Measurements from ENCODE around the gene PTH2.
"Not testable (repeated sequence)": the region's sequence is repeated elsewhere in the genome, so short reads cannot be mapped to it uniquely, and the experiment has no call there.

The PTH2 gene

DNA sequence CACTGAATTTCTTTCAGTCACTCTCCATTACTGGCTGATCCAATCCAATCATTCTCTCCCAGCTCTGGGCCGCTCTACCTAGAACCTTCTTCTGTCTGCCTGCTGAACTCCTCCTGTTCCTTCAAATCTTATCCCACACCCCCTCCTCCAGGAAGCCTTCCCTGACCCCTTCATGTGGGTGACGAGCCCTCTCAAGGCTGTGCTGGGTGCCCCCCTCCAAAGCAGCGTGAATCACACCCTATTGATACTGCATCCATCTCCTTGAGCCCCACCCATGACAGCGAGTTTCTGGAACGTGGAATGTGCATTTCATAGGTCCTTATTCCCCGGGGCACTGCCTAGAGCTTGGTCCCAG is 25.2 kb upstream of the PTH2 start:
- TF ChIP-seq, protein P1, sequence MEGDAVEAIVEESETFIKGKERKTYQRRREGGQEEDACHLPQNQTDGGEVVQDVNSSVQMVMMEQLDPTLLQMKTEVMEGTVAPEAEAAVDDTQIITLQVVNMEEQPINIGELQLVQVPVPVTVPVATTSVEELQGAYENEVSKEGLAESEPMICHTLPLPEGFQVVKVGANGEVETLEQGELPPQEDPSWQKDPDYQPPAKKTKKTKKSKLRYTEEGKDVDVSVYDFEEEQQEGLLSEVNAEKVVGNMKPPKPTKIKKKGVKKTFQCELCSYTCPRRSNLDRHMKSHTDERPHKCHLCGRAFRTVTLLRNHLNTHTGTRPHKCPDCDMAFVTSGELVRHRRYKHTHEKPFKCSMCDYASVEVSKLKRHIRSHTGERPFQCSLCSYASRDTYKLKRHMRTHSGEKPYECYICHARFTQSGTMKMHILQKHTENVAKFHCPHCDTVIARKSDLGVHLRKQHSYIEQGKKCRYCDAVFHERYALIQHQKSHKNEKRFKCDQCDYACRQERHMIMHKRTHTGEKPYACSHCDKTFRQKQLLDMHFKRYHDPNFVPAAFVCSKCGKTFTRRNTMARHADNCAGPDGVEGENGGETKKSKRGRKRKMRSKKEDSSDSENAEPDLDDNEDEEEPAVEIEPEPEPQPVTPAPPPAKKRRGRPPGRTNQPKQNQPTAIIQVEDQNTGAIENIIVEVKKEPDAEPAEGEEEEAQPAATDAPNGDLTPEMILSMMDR (IDR thresholded peaks at IDR 0.05; ENCODE audit: borderline replicate concordance, control extremely low read depth, extremely low read depth, insufficient read depth, missing control alignments): no peak
- DNase-seq (ENCODE audit: low spot score): no peak
- in situ Hi-C loops (cut with MboI; ENCODE audit: low sequenced_read_pairs, unreplicated experiment): loop anchor here (25.0 kb wide), 1 partner anchor 186 kb away; no protein-coding TSS in a partner anchor

DNA sequence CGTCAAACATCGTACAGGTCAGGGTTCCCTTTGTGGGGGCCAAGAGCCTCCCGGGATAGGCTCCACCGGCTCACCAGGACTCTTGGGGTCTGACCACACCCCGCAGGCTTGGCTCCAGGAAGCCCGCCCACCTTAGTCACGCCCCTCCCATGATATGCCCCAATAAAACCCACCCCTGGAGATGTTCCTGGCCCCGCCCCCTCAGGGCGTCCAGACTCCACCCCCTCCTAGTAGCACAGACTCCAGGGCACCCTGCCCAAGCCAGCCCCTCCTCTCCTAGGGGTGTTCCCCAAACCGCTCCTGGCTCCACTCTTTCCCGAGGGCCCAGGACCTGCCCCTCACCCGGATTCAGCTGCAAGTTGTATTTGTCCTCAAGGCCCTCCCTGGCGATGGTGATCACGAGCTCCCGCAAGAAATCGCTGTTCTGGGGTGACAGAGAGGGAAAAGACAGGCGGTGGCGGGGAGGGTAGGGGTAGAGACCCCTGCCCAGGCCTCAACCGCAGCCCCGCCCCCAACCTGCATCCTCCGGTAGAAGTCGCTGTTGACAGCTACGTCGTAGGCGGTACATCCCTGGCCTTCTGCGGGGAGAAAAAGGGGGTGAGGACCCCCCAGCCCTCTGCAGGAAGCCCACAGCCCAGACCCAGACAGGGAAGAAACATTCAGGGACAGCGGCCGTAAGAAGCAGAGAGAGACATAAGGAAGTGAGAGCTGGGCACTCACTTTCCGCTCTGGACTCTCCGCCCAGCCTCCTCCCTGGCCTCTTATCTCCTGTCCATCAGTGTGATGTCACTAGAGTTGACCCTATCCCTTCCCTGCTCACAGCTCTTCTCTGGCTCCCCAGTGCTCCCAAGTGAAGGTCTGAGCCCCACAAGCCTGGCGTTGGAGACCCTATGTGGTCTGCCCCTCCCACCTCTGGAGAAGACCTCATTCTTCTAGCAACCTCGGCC is 24.5 kb upstream of the PTH2 start:
- TF ChIP-seq, protein P1 (IDR thresholded peaks at IDR 0.05; ENCODE audit: borderline replicate concordance, control extremely low read depth, extremely low read depth, insufficient read depth, missing control alignments): no peak
- in situ Hi-C loops (cut with MboI; ENCODE audit: low sequenced_read_pairs, unreplicated experiment): loop anchor here (25.0 kb wide), 1 partner anchor 185 kb away; no protein-coding TSS in a partner anchor
- no peak for DNase-seq (ENCODE audit: low spot score)

DNA sequence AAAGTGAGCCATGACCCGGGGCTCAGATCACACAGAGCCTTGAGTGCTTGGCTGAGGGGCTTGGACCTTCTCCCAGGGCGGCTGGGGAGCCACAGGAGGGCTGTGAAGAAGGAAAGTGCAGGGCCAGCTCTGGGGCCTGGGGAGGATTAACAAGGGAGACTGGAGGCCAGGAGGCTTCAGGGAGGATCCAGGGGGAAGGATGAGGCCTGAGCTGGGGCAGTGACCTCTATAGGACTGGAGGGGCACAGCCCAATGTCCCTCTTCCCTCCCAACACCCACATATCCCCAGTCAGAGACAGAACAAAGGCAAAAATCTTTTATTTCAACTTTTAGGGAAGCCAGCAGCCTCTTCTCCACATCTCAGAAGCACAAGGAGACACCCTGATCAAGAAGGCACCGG is 22.8 kb upstream of the PTH2 start:
- in situ Hi-C loops (cut with MboI; ENCODE audit: low sequenced_read_pairs, unreplicated experiment): loop anchor here (25.0 kb wide), 1 partner anchor 184 kb away; no protein-coding TSS in a partner anchor
- DNase-seq (ENCODE audit: low spot score): no peak
- TF ChIP-seq, protein P1 (IDR thresholded peaks at IDR 0.05; ENCODE audit: borderline replicate concordance, control extremely low read depth, extremely low read depth, insufficient read depth, missing control alignments): no peak

DNA sequence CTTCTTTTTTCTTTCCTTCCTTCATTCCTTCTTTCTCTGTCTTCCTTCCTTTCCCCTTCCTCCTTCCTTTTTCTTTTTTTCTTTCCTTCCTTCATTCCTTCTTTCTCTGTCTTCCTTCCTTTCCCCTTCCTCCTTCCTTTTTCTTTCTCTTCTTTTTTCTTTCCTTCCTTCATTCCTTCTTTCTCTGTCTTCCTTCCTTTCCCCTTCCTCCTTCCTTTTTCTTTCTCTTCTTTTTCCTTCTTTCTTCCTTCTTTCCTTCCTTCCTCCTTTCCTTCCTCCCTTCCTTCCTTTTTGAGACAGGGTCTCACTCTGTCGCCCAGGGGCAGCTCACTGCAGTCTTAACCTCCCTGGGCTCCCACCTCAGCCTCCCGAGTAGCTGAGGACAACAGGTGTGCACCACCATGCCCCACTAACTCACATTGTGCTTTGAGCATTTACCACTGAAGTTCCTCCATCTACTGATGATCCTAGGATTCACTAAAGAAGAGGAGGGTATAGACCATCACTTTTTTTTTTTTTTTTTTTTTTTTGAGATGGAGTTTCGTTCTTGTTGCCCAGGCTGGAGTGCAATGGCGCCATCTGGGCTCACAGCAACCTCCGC is 21.0 kb upstream of the PTH2 start:
- in situ Hi-C loops (cut with MboI; ENCODE audit: low sequenced_read_pairs, unreplicated experiment): loop anchor here (25.0 kb wide), 1 partner anchor 182 kb away; no protein-coding TSS in a partner anchor

DNA sequence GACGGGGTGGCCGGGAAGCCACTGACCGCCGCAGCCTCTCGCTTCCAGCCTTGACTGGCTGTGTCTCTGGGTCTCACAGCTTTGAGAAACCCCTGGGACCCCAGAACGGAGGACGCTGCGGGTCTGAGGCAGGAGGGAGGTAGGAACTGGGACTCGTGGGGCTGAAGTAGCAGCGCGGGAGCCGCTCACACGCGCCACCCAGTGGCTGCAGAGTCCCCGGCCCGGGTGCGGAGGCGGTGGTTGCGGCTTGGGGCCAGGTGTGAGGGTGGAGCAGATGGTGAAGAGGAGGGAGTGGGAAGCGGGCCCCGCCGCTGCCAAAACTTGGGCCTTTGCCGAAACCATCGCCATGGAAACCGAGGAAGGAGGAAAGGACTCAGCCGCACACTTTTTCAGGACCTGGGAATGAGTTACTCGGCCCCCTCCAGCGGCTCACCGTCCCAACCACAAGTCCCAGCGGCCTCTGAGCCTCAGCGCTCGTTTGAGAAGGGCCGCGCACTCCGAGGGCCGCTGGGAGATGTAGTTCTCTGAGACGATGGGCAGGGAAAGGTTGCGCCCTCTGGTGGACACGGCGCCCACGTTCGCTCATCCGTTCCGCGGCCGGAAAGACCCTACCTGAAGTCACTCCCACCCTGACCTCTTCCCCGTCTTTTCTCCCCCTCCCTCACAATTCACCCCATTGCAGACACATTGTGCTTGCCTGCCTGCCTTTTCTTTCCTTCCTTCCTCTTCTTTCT is 20.3 kb upstream of the PTH2 start:
- TF ChIP-seq, protein P1 (IDR thresholded peaks at IDR 0.05; ENCODE audit: borderline replicate concordance, control extremely low read depth, extremely low read depth, insufficient read depth, missing control alignments): peak; percentile 98
- in situ Hi-C loops (cut with MboI; ENCODE audit: low sequenced_read_pairs, unreplicated experiment): loop anchor here (25.0 kb wide), 1 partner anchor 181 kb away; no protein-coding TSS in a partner anchor
- DNase-seq (ENCODE audit: low spot score): peak; percentile 92

More for the DNA sequence above, 21.0 kb upstream of the PTH2 start:
- not testable (repeated sequence) for DNase-seq (ENCODE audit: low spot score)

DNA sequence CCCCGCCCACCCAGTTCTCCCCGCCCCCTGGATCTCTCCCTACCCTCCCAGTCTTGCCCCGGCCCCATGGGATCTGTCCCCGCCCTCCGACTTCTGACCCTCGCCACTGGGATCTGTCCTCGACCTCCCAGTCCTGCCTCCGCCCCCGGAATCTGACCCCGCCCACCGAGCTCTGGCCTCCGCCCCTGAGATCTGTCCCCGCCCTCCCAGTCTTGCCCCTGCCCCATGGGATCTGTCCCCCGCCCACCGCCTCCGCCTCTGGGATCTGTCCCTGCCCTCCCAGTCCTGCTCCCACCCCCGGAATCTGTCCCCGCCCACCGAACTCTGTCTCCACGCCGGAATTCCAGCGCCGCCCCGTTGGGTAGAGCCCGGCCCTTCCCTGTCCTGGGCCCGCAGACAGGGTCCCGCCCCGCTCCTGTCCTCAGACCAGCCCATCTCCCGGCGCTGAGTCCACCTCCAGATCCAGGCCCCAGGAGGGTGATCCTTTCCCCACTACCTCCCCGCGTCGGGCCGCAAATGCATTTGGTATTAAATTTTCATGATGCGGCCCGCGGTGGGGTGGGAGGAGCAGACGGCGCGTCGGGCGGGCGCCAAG is 19.6 kb upstream of the PTH2 start:
- in situ Hi-C loops (cut with MboI; ENCODE audit: low sequenced_read_pairs, unreplicated experiment): loop anchor here (25.0 kb wide), 1 partner anchor 181 kb away; no protein-coding TSS in a partner anchor
- TF ChIP-seq, protein P1 (IDR thresholded peaks at IDR 0.05; ENCODE audit: borderline replicate concordance, control extremely low read depth, extremely low read depth, insufficient read depth, missing control alignments): no peak
- DNase-seq (ENCODE audit: low spot score): peak; percentile 84

All from GM13976 (cell line).